HT1080 (cell line): ENCODE measurements around the gene LIMK2. TPM values are rescaled to one million over a fixed set of nuclear protein-coding genes. Genes with fewer than 3 reads are reported as not detected.
"Not testable (repeated sequence)": the region's sequence is repeated elsewhere in the genome, so short reads cannot be mapped to it uniquely, and the experiment has no call there.

Experiments used
- DNase-seq: peaks from one replicate; pipeline ENCODE4 v3.0.0-alpha.2; 2015; ENCODE audit warnings: low read depth
- total RNA-seq: library from RNA; depleted of rRNA; stranded (reverse); fragments of >200 nt; shearing (Covaris generic); gene quantifications from 2 replicates; pipeline ENCODE4 v1.2.3, GENCODE V29; 2014

Gene LIMK2
- total RNA-seq, 1 experiment from 2014 or later, result 18.7 TPM

GRCh38 chr22:31241936-31242335 lies 29.8 kb downstream of the LIMK2 start:
- DNase-seq, result no peak

GRCh38 chr22:31243339-31244045 lies 31.4 kb downstream of the LIMK2 start:
- peak; percentile 86 for DNase-seq

- peak; percentile 84 for DNase-seq
These were observed 32.2 kb downstream of the LIMK2 start for GRCh38 chr22:31244046-31244942.

- DNase-seq, result no peak
These were observed 32.9 kb downstream of the LIMK2 start for GRCh38 chr22:31244943-31245451.

GRCh38 chr22:31245998-31246397 lies 33.9 kb downstream of the LIMK2 start:
- DNase-seq, result not testable (repeated sequence)

GRCh38 chr22:31246687-31247086 lies 34.6 kb downstream of the LIMK2 start:
- no peak for DNase-seq

GRCh38 chr22:31247726-31248125 lies 35.6 kb downstream of the LIMK2 start:
- no peak for DNase-seq

GRCh38 chr22:31248138-31248745 lies 36.1 kb downstream of the LIMK2 start:
- DNase-seq, result peak; percentile 90

GRCh38 chr22:31248965-31249958 lies 37.2 kb downstream of the LIMK2 start:
- DNase-seq, result no peak

- DNase-seq, result no peak
These were observed 38.9 kb downstream of the LIMK2 start for GRCh38 chr22:31250740-31251600.

GRCh38 chr22:31253949-31254348 lies 41.9 kb downstream of the LIMK2 start:
- DNase-seq, result no peak

- no peak for DNase-seq
These were observed 47.8 kb downstream of the LIMK2 start for GRCh38 chr22:31259798-31260473.

- no peak for DNase-seq
These were observed 48.4 kb downstream of the LIMK2 start for GRCh38 chr22:31260474-31260856.

GRCh38 chr22:31262312-31263133 lies 50.4 kb downstream of the LIMK2 start:
- DNase-seq, result no peak

- no peak for DNase-seq
These were observed 52.0 kb downstream of the LIMK2 start for GRCh38 chr22:31263896-31264640.

GRCh38 chr22:31268281-31268680 lies 56.2 kb downstream of the LIMK2 start:
- no peak for DNase-seq

GRCh38 chr22:31269892-31270579 lies 57.9 kb downstream of the LIMK2 start:
- DNase-seq, result no peak
